Ureter (tissue), 1 donor: Measurements from ENCODE around the gene IFRD2. TPM values are rescaled to one million over a fixed set of nuclear protein-coding genes. Genes with fewer than 3 reads are reported as not detected.
"Not testable (repeated sequence)": the region's sequence is repeated elsewhere in the genome, so short reads cannot be mapped to it uniquely, and the experiment has no call there.

Experiments used
- DNase-seq: peaks from one replicate; pipeline ENCODE4 v3.0.0-alpha.2; 2020; ENCODE audit warnings: low spot score
- total RNA-seq: library from RNA; stranded (reverse); gene quantifications from one replicate; pipeline ENCODE4 v1.2.4, GENCODE V29; 2023
- donor health status: DM: yes; HTN: yes; CAD: no.

The IFRD2 gene
- total RNA-seq, 1 donor from 2014 or later, result 104 TPM

- DNase-seq, result no peak
These were observed 32.3 kb upstream of the IFRD2 start for GRCh38 chr3:50324351-50325112.

- DNase-seq, result no peak
These were observed 31.5 kb upstream of the IFRD2 start for GRCh38 chr3:50323614-50324199.

DNA sequence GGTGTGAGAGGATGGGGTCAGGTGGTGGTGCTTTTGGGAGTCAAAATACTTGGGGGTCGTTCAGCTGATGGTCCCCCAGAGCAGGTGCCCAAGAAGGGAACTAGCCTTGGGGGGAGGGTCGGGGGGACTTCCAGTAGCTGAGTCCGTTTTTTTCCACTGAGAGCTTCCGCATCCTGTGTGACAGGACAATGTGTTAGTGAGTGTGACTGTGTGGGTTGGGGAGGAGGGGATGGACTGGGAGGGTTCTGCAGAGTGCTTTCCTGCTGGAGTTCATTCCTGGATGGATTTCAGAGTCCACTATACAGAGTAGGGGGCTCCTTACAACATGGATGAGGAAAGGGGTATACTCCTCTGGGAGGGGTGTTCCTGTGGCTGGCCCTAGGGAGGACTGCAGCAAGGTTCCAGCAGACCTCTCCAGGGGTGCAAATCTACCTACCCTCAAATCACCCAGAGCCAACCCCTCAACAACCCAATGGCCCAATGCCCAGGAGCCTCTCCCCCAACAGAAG lies 30.9 kb upstream of the IFRD2 start:
- DNase-seq, result no peak

GRCh38 chr3:50322386-50323091 lies 30.3 kb upstream of the IFRD2 start, which contains the start of gene HYAL2:
Gene HYAL2, minus strand, starts transcription at chr3:50322745. Its CDS starts 2,256 bp downstream, at chr3:50320489.
- no peak for DNase-seq

DNA sequence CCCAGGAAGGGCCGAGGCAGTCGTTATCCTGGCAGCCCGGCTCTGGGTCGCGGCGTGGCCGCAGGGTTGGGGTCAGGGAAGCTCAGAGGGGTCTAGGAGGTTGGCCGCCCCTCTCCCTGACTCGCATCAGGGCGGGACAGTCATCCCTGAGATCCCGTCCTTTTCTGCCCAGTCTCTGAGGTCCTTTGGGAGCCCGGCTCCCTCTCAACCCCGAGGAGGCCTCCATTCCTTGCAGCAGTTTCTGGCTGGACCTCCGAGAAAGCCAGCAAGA lies 29.8 kb upstream of the IFRD2 start:
- DNase-seq, result no peak

DNA sequence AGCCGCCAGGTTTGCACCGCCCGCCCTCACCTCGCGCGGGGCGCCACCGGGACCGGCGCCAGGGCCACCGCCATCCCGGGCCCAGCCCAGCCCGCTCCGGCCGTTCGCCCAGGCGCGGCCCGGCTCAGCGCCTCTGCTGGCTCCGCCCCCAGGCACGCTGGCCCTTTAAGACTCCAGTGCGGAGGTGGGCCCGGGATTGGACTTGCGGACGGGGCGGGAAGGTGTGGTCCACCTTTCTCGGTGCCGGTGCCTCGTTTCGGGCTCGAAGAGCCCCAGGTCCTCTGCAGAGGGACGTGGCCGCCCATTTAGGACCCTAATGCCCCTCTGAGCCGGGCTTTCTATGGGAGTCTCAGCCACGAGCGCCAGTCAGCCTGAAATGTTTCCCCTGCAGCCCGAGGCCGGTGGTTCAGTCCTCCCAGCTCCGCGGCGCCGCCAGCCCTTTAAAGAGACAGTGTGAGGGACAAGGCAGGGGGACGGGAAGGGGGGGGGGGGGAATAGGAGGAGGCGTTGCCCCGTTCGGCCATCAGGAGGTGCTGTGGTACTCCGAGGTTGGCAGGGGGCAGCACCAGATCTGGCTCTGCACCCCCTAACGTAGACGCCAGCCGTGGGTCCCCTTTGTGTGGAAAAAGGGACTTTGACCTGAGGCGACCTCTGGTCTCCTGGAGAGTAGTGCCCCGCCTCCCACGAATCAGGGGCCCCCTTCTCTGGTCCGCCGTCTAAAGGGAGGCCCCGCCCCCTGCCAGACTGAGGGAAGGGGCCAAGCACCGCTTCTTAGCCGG lies 29.3 kb upstream of the IFRD2 start:
- DNase-seq, result peak; percentile 88

GRCh38 chr3:50320853-50321335 lies 28.7 kb upstream of the IFRD2 start:
- peak; percentile 73 for DNase-seq

DNA sequence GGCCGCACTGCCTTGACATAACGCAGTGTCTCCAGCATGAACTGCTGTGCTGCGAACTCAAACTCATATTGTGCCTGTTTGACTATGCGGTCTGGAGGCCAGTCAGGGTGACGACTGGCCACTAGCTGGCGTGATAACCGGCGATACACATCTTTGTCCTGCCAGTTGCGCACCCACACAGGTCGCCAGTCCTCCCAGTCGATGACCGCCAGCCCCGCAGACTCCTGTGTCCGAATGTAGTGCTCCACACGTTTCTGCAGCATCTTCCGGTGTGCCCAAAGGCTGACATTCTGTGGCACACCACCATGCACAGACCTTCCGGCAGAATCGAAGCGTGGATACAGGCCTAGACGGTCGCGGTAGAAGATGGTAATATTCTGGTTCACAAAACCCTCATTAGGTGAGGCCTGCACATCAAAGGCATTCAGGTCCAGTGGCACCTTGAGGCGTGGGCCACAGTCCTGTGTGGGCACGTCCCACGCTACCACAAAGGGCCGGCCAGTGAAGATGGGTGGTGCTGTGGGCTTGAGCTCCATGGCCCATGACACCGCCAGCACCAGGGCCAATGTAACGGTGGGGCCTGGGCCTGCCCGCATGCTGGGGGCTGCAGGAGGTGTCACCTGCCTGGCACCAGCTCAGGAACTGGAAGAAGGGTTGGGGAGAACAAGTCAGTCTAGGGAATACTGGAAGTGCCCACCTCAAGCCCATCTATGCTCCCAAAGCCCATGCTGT lies 27.8 kb upstream of the IFRD2 start:
- DNase-seq, result no peak

- DNase-seq, result no peak
These were observed 27.1 kb upstream of the IFRD2 start for GRCh38 chr3:50319181-50319893.

DNA sequence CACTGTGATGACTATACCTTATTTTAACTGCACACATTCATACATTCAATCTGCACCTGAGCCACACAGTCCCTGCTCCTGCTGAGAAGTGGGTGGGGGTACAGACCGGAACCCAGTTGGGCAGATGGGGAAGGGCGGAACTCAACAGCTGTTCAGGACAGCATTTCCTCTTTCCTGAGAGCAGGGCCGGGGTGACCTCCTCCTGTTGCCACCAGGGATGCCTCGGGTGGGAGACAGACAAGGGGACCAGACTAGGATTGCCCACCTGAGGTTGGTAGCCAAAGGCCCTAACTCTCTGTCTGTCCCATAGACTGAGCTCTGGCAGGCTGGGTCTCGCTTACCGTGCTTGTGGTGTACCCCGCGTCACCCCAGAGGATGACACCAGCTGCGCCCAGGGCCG lies 26.4 kb upstream of the IFRD2 start:
- no peak for DNase-seq

DNA sequence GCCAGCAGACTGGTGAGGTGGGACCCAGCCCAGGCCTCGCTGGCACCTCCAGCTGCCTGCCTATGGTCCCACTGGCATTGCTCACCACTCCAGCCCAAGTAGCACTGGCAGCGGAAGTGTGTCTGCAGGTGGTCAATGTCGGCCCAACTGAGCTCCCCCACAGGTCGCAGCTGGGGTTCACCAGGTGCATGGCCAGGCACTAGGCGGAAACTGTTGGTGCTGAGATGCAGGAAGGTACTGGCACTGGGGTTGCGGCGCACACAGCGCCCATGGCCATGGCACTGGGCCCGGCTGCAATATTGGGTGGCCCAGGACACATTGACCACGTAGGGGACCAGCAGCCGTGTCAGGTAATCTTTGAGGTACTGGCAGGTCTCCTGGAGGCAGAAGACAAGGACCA lies 25.9 kb upstream of the IFRD2 start:
- no peak for DNase-seq

GRCh38 chr3:50317300-50317699 lies 25.1 kb upstream of the IFRD2 start:
- no peak for DNase-seq

DNA sequence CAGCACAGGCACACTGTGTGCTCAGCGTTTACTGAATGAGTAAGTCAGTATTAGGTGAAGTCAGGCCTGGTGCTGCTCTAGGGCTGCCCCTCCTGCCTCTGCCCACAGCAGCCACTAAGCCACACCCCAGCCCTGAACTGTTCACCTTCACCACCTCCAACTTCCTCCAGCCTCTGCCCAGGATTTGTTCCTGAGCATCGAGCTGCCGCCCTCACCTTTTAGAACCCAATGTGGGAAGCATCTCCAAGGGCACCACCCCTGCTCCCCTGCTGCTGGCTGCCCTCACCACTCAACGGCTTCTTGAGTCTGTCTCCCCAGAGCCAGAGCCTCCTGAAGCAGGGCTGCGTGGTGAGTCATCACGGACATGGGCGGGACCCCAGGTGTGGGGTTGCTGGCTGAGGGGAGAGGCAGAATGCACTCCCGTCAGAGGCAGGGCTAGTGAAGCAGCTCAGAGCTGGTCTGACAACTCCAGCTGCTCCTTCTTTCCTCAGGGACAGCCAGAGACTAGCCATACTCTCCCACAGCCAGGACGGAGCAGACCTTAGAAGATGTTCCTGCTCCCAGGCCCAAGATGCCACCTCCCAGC lies 24.5 kb upstream of the IFRD2 start:
- peak; percentile 87 for DNase-seq

- no peak for DNase-seq
These were observed 22.6 kb upstream of the IFRD2 start for GRCh38 chr3:50314816-50315215.

GRCh38 chr3:50314342-50314741 lies 22.1 kb upstream of the IFRD2 start:
- DNase-seq, result no peak

DNA sequence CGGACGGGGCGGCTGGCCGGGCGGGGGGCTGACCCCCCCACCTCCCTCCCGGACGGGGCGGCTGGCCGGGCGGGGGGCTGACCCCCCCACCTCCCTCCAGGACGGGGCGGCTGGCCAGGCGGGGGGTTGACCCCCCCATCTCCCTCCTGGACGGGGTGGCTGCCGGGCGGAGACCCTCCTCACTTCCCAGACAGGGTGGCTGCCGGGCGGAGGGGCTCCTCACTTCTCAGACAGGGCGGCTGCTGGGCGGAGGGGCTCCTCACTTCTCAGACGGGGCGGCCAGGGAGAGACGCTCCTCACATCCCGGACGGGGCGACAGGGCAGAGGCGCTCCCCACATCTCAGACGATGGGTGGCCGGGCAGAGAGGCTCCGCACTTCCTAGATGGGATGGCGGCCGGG lies 19.8 kb upstream of the IFRD2 start:
- DNase-seq, result not testable (repeated sequence)

DNA sequence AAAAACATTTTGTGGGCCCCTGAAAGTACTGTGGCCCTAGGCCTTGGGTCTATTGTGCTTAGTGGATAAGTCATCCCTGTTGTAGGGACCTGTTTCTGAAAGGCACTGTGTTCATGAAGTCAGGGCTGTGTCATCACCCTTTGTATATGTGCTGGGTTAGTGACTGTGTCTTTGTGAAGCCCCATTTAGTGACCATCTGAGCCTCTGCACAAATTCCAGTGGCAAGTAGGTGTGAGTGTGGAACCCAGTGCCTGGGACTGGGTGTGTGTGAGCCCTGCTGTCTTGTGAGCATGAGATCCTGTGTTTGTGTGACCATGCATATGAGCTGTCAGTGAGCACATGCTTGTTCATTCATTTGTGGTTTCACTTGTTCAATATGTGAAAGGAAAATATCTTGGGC lies 12.4 kb upstream of the IFRD2 start:
- DNase-seq, result no peak

GRCh38 chr3:50303013-50303815 lies 11.0 kb upstream of the IFRD2 start, which contains the start of gene HYAL1:
Gene HYAL1, minus strand, starts transcription at chr3:50303574. Its CDS starts 618 bp downstream, at chr3:50302956.
- DNase-seq, result no peak
